GM21367 (cell line): ENCODE measurements around the gene SEC24B.

Experiments
- ATAC-seq: cut with Tn5 transposase; IDR thresholded peaks from one replicate; pipeline ENCODE4 v1.9.1; 2021; ENCODE audit not compliant: unreplicated experiment

SEC24B gene

GRCh38 chr4:109433205-109434006, at the start of gene SEC24B:
Gene SEC24B, plus strand, starts transcription at chr4:109433815. Its CDS starts 55 bp downstream, at chr4:109433870.
- peak; percentile 91 for ATAC-seq

GRCh38 chr4:109383823-109384222, 49.8 kb upstream of the SEC24B start:
- ATAC-seq = no peak

- no peak for ATAC-seq
These were observed 48.4 kb upstream of the SEC24B start for GRCh38 chr4:109385260-109385659.

- ATAC-seq = peak; percentile 59
These were observed 44.1 kb upstream of the SEC24B start for GRCh38 chr4:109389369-109390114.

GRCh38 chr4:109390115-109390768, 43.4 kb upstream of the SEC24B start:
- no peak for ATAC-seq

- ATAC-seq = no peak
These were observed 37.9 kb upstream of the SEC24B start for GRCh38 chr4:109395694-109396093.

GRCh38 chr4:109398928-109399327, 34.7 kb upstream of the SEC24B start:
- ATAC-seq = no peak

GRCh38 chr4:109406337-109406931, 27.2 kb upstream of the SEC24B start:
- peak; percentile 87 for ATAC-seq

GRCh38 chr4:109407027-109407737, 26.4 kb upstream of the SEC24B start:
- ATAC-seq = no peak

GRCh38 chr4:109408711-109409110, 24.9 kb upstream of the SEC24B start:
- ATAC-seq = no peak

GRCh38 chr4:109410226-109410625, 23.4 kb upstream of the SEC24B start:
- no peak for ATAC-seq

GRCh38 chr4:109410776-109411175, 22.8 kb upstream of the SEC24B start:
- no peak for ATAC-seq

GRCh38 chr4:109411964-109412363, 21.7 kb upstream of the SEC24B start:
- no peak for ATAC-seq

- ATAC-seq = no peak
These were observed 20.8 kb upstream of the SEC24B start for GRCh38 chr4:109412776-109413175.

GRCh38 chr4:109414938-109415337, 18.7 kb upstream of the SEC24B start:
- no peak for ATAC-seq

GRCh38 chr4:109418588-109418987, 15.0 kb upstream of the SEC24B start:
- ATAC-seq = no peak

GRCh38 chr4:109419679-109420078, 13.9 kb upstream of the SEC24B start:
- no peak for ATAC-seq

- no peak for ATAC-seq
These were observed 9.3 kb upstream of the SEC24B start for GRCh38 chr4:109424093-109424841.

GRCh38 chr4:109425405-109425804, 8.2 kb upstream of the SEC24B start:
- ATAC-seq = no peak

GRCh38 chr4:109429545-109429944, 4.1 kb upstream of the SEC24B start:
- no peak for ATAC-seq
